HG02870 (cell line): Measurements from ENCODE around the gene TUBB1.

Source experiments
- ATAC-seq: cut with Tn5 transposase; IDR thresholded peaks from one replicate; pipeline ENCODE4 v1.9.1; 2021; ENCODE audit warnings: mild to moderate bottlenecking, moderate library complexity; ENCODE audit not compliant: unreplicated experiment

The TUBB1 gene

DNA sequence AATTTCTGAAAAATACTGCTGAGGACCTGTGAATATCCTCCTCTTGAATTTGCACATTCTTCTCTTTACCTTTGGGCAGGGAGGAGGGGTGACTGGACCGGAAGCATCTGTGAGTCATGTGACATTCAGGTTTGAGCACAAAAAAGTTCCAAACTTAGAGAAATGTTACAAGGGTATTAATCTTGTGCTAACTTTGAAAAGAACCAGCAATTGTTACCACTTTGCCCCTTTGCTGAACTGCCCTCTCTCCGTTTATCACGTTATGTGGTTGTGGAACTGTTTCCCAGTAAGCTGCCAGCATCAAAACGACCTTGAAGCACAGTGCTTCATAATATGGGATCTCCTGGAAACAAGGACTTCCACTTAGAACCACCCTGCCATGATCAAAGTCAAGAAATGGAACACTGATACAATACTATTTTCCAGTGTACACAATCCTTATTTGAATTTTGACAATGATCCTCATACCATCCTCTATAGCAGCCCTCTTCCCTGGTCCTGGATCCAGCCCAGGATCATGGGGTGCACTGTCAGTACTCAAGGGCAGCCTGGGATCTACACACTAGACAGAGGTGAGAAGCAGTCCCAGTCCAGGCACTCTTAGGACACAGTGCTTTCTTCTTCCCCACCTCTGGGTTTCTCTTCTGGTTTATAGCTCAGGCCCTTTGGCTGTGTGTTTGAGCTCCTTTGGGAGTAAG is 2.3 kb upstream of the TUBB1 start:
- ATAC-seq, result no peak

DNA sequence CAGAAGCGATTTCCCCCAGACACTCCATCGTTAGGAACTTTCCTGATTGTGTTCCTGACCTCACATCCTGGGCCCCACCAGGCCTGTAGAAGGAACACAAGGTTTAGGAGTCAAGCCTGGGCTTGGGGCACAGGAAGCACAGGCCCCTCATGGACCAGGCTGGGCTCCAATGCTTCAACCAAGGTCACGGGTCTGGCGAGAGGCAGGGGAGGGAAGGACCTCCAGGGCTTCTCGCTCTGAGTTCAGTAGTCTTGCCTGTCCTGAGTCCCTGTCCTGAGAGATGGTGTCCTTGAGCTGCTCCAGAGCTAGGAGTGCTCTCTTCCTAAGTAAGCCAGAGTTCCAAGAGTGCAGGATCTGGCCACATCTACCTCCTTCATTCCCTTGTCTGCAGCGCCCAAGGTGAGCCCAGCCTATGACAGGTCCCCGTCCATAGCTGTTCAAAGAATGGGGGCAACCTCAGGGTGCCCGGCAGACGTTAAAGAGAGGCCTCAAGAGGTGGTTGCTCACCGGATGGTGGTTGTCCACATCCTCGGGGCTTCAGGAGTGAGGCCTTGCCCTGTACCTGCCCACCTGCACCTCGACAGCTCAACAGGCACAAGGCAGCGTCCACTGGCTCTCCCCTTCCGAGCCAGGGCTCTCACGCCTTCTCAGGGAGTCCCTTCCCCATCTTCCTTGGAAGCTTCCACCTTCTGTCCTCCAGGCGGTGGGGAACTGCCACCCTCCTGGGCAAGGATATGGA is 1.6 kb upstream of the TUBB1 start:
- no peak for ATAC-seq

DNA sequence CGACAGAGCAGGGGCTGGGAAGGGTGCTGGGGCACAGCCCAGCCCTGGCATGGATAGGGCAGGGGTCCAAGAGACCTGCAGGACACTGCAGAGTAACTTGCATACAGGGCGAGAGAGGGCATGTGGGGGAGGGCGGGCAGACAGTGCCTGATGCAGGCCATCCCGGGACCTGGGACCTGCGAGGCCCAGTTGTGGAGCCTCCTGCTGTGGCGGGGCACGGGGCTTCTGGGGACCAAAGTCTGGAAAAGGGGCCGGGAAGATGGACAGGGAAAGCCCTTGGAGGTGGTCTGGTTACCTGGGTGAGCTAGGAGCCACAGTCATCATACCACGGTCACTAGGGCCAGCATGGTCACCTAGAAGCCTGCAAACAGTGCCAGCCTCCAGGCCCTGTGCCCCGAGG is 412 bp upstream of the TUBB1 start:
- ATAC-seq, result no peak

DNA sequence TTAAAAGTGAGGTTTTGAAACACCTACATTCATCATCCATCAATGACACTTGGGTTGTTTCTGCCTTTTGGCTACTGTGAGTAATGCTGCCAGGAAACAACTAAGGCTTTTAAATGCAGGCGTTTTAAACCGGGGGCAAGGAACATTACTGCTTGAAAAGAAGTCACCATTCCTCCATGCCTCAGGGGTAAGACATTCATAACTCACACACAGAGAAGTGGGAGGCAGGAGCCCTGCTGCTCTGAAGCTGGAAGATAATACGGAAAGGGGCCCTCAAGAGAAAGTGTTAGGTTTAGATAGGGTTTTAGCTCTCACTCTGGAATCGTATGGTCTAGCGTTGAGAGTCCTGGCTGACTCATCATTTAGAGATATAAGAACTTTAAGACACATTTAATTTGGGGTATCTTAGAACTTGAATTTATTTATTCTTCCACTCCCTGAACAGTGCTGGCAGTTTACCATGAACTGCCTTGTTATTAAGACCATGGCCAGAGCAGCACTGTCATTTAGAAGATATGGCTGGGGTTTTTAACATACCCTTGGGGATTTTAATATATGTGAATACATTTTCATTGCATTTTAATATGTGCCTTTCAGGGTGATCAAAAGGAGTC is 1.8 kb downstream of the TUBB1 start:
- ATAC-seq, result no peak

DNA sequence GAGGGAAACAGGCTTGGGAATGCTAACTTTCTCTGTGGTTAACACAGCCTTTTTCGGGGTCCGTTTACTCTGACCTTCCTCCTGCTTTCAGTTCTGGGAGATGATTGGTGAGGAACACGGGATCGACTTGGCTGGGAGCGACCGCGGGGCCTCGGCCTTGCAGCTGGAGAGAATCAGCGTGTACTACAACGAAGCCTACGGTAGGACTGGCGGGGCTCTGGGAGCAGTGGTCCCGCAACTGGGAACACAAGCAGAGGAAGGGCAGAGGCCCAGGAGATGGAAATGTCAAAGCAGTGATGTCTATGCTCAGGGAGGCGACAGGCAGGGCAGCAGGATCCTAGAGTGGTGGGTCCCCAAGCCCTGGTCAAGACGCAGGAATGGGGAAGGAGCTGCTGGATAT is 3.5 kb downstream of the TUBB1 start:
- ATAC-seq, result no peak

DNA sequence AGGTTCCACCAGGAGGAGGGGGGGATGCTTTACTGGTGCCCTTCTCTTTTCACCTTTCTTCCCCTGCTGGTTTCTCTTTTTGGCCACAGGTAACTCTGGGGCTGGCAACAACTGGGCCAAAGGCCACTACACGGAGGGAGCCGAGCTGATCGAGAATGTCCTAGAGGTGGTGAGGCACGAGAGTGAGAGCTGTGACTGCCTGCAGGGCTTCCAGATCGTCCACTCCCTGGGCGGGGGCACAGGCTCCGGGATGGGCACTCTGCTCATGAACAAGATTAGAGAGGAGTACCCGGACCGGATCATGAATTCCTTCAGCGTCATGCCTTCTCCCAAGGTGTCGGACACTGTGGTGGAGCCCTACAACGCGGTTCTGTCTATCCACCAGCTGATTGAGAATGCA is 4.4 kb downstream of the TUBB1 start:
- no peak for ATAC-seq

GRCh38 chr20:59024111-59024530 is 4.9 kb downstream of the TUBB1 start:
- no peak for ATAC-seq

DNA sequence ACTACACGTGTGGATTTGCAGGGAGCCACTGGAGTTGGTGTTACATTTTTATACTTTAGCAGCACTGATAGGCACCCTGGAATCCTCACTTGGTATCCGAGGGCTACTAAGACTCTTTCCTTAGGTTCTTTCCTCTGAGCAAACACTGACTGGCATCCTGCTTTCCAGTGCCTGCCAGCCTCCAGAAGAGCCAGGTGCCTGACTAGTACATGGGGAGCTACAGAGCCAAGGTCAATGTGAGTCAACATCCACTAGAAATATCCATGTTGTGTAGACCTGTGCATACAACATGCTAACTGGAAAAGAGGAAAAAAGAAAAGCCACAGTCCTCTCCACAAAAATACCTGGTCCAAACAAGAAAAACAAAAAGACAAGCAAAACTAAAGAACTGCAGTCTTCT is 5.9 kb downstream of the TUBB1 start:
- no peak for ATAC-seq

- ATAC-seq, result no peak
Measured at GRCh38 chr20:59025511-59025910, 6.3 kb downstream of the TUBB1 start.

GRCh38 chr20:59026904-59027740 is 7.9 kb downstream of the TUBB1 start:
- ATAC-seq, result no peak

DNA sequence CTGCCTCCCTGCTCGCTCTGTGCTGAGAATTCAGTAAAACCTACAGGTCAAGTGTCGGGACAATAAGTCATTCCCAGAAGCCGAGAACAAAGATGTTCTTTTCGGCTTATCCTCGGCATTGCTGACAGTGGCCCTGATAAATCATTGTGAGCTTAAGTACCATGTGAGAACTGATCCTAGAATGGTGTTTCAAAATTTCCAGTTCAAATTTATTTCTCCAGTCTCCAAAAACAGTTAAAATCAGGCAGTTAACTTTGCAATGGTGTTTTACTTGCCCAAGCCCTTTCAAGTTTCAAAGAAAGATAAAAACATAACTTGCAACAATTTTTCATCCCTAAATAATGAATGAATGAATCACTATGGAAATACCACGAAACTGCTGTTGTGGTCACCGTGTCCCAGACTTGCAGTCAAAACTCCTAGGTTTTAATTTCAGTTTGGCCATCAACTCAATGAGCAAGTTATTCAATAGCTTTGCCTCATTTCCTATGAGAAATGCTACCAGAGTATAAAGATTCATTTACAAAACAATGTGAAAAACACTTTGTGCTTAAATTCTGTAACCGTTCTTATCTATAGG is 8.6 kb downstream of the TUBB1 start:
- no peak for ATAC-seq

DNA sequence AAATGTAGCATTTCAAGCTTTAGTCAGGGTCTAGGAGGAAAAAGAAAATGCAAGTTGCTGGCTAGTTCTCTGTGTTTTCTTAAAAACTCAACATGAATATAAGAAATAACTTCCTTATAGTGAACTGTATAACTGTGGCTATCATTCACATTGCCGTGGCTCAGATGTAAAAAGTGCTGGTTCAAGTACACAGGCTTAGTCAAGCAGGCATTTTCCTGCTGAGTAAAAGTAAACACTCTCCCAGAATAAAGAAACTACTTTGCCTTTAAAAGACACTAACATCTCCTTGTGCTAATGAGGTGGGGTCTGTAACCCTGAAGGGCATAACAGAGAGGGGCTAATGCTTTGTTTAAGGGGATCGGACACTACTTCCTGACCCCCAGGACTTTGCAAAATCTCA is 9.6 kb downstream of the TUBB1 start:
- no peak for ATAC-seq

DNA sequence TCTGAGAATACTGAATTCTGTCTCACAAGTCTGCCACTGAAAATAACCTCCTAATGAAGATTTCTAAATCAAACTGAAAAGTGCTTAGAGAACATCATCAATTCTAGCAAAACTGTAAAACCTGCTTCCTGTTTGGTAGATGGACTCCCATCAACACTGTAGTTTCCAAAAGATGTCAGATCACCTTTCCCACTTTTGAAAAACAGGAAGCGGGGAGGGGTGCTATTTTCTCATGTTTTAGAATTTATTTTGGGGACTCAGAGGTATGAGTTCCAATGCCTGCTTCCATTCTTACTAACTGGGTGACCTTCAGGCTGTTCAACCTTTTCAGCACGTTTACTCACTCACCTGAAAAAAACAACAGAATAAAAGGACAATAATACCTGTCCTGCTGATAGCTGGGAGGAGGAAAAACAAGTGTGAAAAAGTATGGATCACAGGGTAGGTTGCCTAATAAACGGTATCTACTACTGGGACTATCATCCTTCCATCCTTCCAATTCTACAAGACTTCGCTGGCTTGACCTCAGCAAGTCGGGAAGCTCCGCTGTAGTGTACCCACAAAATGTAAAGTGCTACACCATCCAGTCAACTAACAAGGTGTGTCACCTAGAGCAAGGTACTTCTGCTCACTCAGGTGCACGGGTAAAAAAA is 11.8 kb downstream of the TUBB1 start:
- no peak for ATAC-seq

DNA sequence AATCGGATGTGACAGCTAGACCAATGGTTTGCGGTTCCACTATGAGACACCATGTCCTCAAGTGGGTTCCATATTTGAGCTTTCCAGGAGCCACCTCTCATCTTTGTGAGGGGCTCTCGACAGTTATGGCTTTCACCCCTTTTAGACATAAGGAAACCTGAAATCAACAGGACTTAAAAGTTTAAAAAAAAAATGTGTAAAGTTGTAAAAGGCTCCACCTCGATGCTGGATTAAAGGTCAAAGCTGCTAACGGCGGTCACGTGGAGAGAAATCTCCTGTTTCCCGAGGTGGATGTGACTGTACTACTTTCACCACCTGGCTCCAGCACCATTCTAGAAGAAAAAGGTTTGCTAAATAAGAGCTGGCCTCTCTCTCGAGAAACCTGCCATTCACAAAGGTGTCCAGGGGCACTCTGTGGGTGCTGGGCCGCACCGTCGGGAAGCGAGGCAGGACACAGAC is 12.4 kb downstream of the TUBB1 start:
- no peak for ATAC-seq

DNA sequence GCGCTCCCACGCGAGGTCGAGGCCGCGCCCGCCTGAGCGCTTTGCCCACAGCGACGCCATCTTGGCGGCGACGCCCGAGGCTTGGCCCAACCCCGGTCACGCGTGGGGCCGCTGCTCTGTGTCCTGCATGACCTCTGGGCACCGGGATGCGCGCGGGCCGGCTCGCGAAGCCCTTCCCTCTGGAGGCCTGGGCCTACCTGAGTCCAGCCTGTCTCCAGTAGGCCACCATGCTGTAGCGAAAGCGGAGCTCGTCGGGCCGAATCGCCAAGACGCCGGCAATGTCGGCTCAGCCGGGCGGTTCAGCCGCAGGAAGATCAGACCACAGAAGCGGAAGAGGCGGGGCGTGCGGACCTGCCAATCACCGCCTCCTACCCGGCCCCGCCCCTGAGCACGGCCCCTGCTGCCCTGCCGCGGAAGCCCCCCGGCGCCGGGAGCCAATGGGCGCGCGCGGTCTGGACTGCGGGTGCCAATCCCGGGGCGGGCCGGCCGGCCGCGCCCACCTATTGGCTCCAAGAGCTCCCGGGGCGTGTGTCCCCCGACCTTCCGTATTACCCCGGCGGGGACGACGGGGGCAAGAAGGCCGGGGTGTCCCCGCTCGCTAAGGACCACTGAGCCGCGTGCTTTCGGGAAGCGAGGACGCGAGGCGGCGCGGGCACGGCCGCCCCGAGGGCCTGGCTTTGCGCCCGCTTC is 12.9 kb downstream of the TUBB1 start, which contains the start of gene ATP5F1E:
Gene ATP5F1E (minus strand): TSS at position 313 of the 690 bp plus-strand sequence. CDS start 84 bp downstream, at position 229.
- ATAC-seq, result peak; percentile 89

GRCh38 chr20:59032713-59033059 is 13.5 kb downstream of the TUBB1 start:
- ATAC-seq, result peak; percentile 26

GRCh38 chr20:59033093-59033492 is 13.9 kb downstream of the TUBB1 start:
- ATAC-seq, result no peak

GRCh38 chr20:59033616-59034165 is 14.5 kb downstream of the TUBB1 start:
- ATAC-seq, result no peak

DNA sequence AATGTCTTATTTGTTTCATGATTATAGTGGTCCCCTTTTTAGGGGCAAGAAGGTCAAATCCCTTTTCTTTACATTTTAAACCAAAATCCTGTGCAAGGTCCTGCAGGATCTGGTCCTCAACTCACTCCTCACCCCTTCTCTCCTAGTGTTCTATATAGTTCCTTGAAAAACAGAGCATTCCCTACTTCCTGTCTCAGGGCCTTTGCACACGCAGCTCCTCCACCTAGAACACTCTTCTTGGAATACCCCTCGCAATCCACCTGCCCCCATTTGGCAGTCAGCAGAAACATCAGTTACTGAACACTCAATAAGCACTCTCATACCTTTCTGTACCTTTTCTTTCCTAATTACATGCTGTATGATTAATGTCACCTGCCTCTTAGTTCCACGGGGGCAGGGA is 16.2 kb downstream of the TUBB1 start:
- ATAC-seq, result no peak
